Measurements from ENCODE around the gene FOXI3. TPM values are rescaled to one million over a fixed set of nuclear protein-coding genes. Genes with fewer than 3 reads are reported as not detected.
"Not testable (repeated sequence)": the region's sequence is repeated elsewhere in the genome, so short reads cannot be mapped to it uniquely, and the experiment has no call there.

The FOXI3 gene
- total RNA-seq, 2 experiments from 2014 or later = not detected

DNA sequence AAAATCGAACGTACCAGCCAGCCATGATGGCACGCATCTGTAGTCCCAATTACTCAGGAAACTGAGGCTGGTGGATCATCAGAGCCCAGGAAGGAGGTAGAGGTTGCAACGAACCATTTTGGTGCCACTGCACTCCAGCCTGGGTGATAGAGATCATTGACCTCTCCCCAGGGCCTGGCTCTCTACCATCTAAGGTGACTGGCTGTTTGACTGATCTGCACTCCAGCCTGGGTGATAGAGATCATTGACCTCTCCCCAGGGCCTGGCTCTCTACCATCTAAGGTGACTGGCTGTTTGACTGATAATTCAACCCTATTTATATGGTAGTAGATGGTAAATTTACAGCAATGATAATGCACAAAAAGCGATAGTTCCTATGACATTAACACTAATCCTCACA, 43.6 kb downstream of the FOXI3 start:
- H3K27me3 Mint-ChIP-seq; H3K4me1 Mint-ChIP-seq; H3K4me3 Mint-ChIP-seq; H3K36me3 Mint-ChIP-seq (ENCODE audit: low read depth); POLR2A ChIA-PET; CTCF ChIA-PET; DNase-seq; H3K9me3 Mint-ChIP-seq; H3K27ac Mint-ChIP-seq: not testable (repeated sequence)

- no peak for DNase-seq
- Mint-ChIP-seq H3K27me3 (peaks cover 6% of the 10 kb centered on the region), H3K36me3 (ENCODE audit: low read depth) (no peaks in the 10 kb centered on the region), H3K4me3 (no peak overlapping the region), H3K27ac (no peak overlapping the region), H3K4me1 (no peaks in the 10 kb centered on the region), H3K9me3 (no peaks in the 10 kb centered on the region)
- POLR2A ChIA-PET = no interaction called here
- CTCF ChIA-PET = no interaction called here
These were observed 52.3 kb downstream of the FOXI3 start for GRCh38 chr2:88400037-88400767.

DNA sequence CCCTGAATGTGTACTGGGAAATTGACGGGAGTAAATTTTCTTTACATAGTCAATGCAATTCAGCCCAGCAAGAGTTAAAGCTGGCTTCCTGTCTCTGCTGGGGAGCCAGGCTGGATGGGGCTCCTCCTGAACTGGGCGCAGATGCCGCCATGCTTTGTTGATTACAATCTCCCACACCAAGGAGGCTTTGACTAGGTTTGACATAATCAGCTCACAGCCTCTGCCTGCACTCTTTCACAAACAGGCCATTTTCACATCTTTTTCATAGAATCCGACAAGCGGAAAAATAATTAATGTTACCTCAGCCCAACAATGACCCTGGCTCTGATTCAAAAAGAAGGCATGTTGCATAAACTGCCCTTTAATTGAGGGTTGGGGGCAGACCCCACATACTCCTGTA, 54.3 kb downstream of the FOXI3 start:
- no peak overlapping the region for H3K27ac Mint-ChIP-seq
- no peaks in the 10 kb centered on the region for H3K9me3 Mint-ChIP-seq
- H3K4me3 Mint-ChIP-seq = no peak overlapping the region
- no peaks in the 10 kb centered on the region for H3K36me3 Mint-ChIP-seq (ENCODE audit: low read depth)
- H3K27me3 Mint-ChIP-seq = peaks cover 4% of the 10 kb centered on the region
- DNase-seq = no peak
- CTCF ChIA-PET = no interaction called here
- POLR2A ChIA-PET = no interaction called here
- H3K4me1 Mint-ChIP-seq = no peaks in the 10 kb centered on the region

Other genes starting within 250 kb of the FOXI3 start
- 10 to 100 TPM; 20.2 to 26.0 TPM for gene EIF2AK3, start 174.8 kb upstream of the FOXI3 start, total RNA-seq
- gene RPIA, start 239.0 kb upstream of the FOXI3 start, total RNA-seq = 10 to 100 TPM; 34.3 to 41.6 TPM